B cell (primary cell): Measurements from ENCODE around the gene NAA35. TPM values are rescaled to one million over a fixed set of nuclear protein-coding genes. Genes with fewer than 3 reads are reported as not detected.

ENCODE experiments used
- ATAC-seq: fragments of 200-7000 bp; cut with Tn5 transposase; one replicate; pipeline ENCODE4 v1.10.0; 2021; ENCODE audit warnings: low read depth, mild to moderate bottlenecking, moderate number of reproducible peaks, moderate library complexity
- CTCF ChIA-PET: fragments of 350-600 bp; sonication (Branson Sonifier 250); formaldehyde crosslinking; loops from one replicate; lab custom pipeline; 2021; ENCODE audit warnings: antibody characterized with exemption, inconsistent platforms; lab: Charles Lee
- POLR2A ChIA-PET: fragments of 350-600 bp; sonication (Branson Sonifier 250); formaldehyde crosslinking; loops from one replicate; lab custom pipeline; 2021; ENCODE audit warnings: antibody characterized with exemption; lab: Charles Lee
- DNase-seq: peaks from one replicate; pipeline ENCODE4 v3.0.0; 2013
- H2AFZ ChIP-seq: 2 replicates; pipeline ENCODE4 v1.6.1; 2012; ENCODE audit warnings: mild to moderate bottlenecking, low read depth, low read length; ENCODE audit not compliant: insufficient read depth, poor library complexity, severe bottlenecking
- H3K27ac ChIP-seq, 2 donors: 1 replicate in 1 of 2; 2 replicates in 1 of 2; pipeline ENCODE4 v1.5.1; 2012 to 2013; ENCODE audit warnings: low read length in 2 of 2, mild to moderate bottlenecking in 2 of 2, moderate library complexity in 1 of 2
- H3K27me3 ChIP-seq, 4 experiments: fragments of 200-600 bp in 1 of 4; sonication (generic) in 1 of 4; replicated peaks in 1 of 4; 1 replicate in 2 of 4; 2 replicates in 2 of 4; pipeline versions ENCODE4 v1.6.1 to v1.7.0; 2013 to 2016; ENCODE audit warnings: low read length in 3 of 4, mild to moderate bottlenecking in 2 of 4, mixed read lengths in 1 of 4, moderate library complexity in 1 of 4; ENCODE audit not compliant: insufficient read depth in 4 of 4, control insufficient read depth in 3 of 4; ENCODE audit errors: control extremely low read depth in 1 of 4
- H3K36me3 ChIP-seq, 2 experiments: replicated peaks in 1 of 2; 1 replicate in 1 of 2; 2 replicates in 1 of 2; pipeline versions ENCODE4 v1.6.1 to v1.7.1; 2013; ENCODE audit warnings: low read length in 1 of 2; ENCODE audit not compliant: insufficient read depth in 2 of 2, control insufficient read depth in 1 of 2; ENCODE audit errors: control extremely low read depth in 1 of 2, extremely low read depth in 1 of 2
- H3K4me1 ChIP-seq, 2 donors: fragments of 200-600 bp in 1 of 2; sonication (generic) in 1 of 2; 1 replicate in 1 of 2; 2 replicates in 1 of 2; pipeline versions ENCODE4 v1.5.1 to v1.6.1; 2013 to 2017; ENCODE audit warnings: low read length in 2 of 2; ENCODE audit not compliant: control insufficient read depth in 2 of 2, insufficient read depth in 2 of 2
- H3K4me2 ChIP-seq: replicated peaks from 2 replicates; pipeline ENCODE3; 2012; ENCODE audit warnings: mild to moderate bottlenecking, low read depth, low read length; ENCODE audit not compliant: poor library complexity, severe bottlenecking
- H3K4me3 ChIP-seq, 5 experiments: fragments of 200-600 bp in 1 of 5; sonication (generic) in 1 of 5; 1 replicate in 3 of 5; 2 replicates in 2 of 5; pipeline versions ENCODE4 v1.5.1 to v1.7.0; 2011 to 2016; ENCODE audit warnings: low read length in 4 of 5, mild to moderate bottlenecking in 4 of 5, low read depth in 2 of 5, control low read depth in 1 of 5, moderate library complexity in 1 of 5; ENCODE audit not compliant: insufficient read depth in 1 of 5; ENCODE audit errors: control extremely low read depth in 1 of 5, extremely low read depth in 1 of 5
- H3K79me2 ChIP-seq: fragments of 200-600 bp; sonication (generic); one replicate; pipeline ENCODE4 v1.6.0; 2016; ENCODE audit warnings: low read length; ENCODE audit not compliant: control insufficient read depth, insufficient read depth
- H3K9ac ChIP-seq: fragments of 200-600 bp; sonication (generic); 2 replicates; pipeline ENCODE4 v1.6.1; 2017; ENCODE audit warnings: mild to moderate bottlenecking, low read length, moderate library complexity
- H3K9me3 ChIP-seq, 3 donors: one replicate each; pipeline versions ENCODE4 v1.6.1 to v1.7.1; 2013; ENCODE audit warnings: low read length in 2 of 3; ENCODE audit not compliant: control insufficient read depth in 2 of 3, insufficient read depth in 1 of 3; ENCODE audit errors: control extremely low read depth in 1 of 3
- H4K20me1 ChIP-seq: 2 replicates; pipeline ENCODE4 v1.6.0; 2012; ENCODE audit warnings: mild to moderate bottlenecking, low read length; ENCODE audit not compliant: insufficient read depth, control insufficient read depth, poor library complexity, severe bottlenecking
- H3K27ac Mint-ChIP-seq: one replicate; pipeline ENCODE4 v1.8.0; 2021; ENCODE audit warnings: mixed read lengths
- H3K27me3 Mint-ChIP-seq: one replicate; pipeline ENCODE4 v1.8.0; 2021; ENCODE audit warnings: mixed read lengths
- H3K4me1 Mint-ChIP-seq: one replicate; pipeline ENCODE4 v1.8.0; 2021; ENCODE audit warnings: mixed read lengths
- H3K4me3 Mint-ChIP-seq: one replicate; pipeline ENCODE4 v1.8.0; 2021; ENCODE audit warnings: mixed read lengths
- H3K9me3 Mint-ChIP-seq: one replicate; pipeline ENCODE4 v1.8.0; 2022; ENCODE audit warnings: mixed read lengths; ENCODE audit not compliant: insufficient read depth
- CTCF ChIP-seq: fragments of 200-600 bp; IDR thresholded peaks from one replicate; pipeline ENCODE4 v1.8.0; 2022; ENCODE audit warnings: antibody characterized with exemption, mild to moderate bottlenecking
- EZH2 ChIP-seq: IDR thresholded peaks from 2 replicates; pipeline ENCODE4 v1.6.1; 2012; ENCODE audit warnings: borderline replicate concordance, low read depth, mild to moderate bottlenecking, moderate library complexity, low read length; ENCODE audit not compliant: insufficient read depth, poor library complexity, severe bottlenecking
- WGBS: methylation state at CpG from one replicate; pipeline ENCODE4 v1.1.5; 2013; ENCODE audit warnings: missing lambda C conversion rate; ENCODE audit not compliant: insufficient coverage; 5-methylcytosine and 5-hydroxymethylcytosine counted together
- intact Hi-C: fragments of 100-400 bp; cut with micrococcal nuclease; formaldehyde crosslinking; loops from one replicate; pipeline ENCODE4 v1.10.0; 2022
- polyA plus RNA-seq: library from polyadenylated mRNA; depleted of rRNA; stranded (reverse); fragments of >200 nt; gene quantifications from 2 replicates; pipeline ENCODE4 v1.2.3, GENCODE V29; 2012
- total RNA-seq, 2 donors: library from RNA; stranded (reverse); fragments of 120-200 nt in 1 of 2; gene quantifications; 1 replicate in 1 of 2; 2 replicates in 1 of 2; pipeline versions ENCODE4 v1.2.3 to v1.2.4, GENCODE V29; 2013 to 2022

Gene NAA35
- total and polyA plus RNA-seq, 2 donors (not counting 1 experiment from before 2014, with no cell fraction given), result 4.5 to 26.2 TPM

GRCh38 chr9:86045654-86046053 lies 104.7 kb downstream of the NAA35 start:
- TF ChIP-seq EZH2, result no peak
- no peak for TF ChIP-seq CTCF
- Histone ChIP-seq H3K36me3 (no peaks in the 10 kb centered on the region), H3K27me3 (no peaks in the 10 kb centered on the region), H3K27ac (no peak overlapping the region), H3K9ac (no peak overlapping the region), H4K20me1 (no peaks in the 10 kb centered on the region), H2AFZ (no peak overlapping the region), H3K9me3 (peaks cover 0 to 6% (median 0%) of the 10 kb centered on the region in 3 donors), H3K4me3 (no peak overlapping the region), H3K79me2 (no peaks in the 10 kb centered on the region), H3K4me2 (no peak overlapping the region), H3K4me1 (no peaks in the 10 kb centered on the region)
- no peak for ATAC-seq
- ChIA-PET POLR2A (no interaction called here), CTCF (interaction anchor here (0.6 kb wide), 1 partner anchor 238 kb away, joined by 4 read pairs; no protein-coding TSS in a partner anchor)
- WGBS, result no CpG with 5 or more reads among the region's 6 CpGs
- Mint-ChIP-seq H3K9me3 (peaks cover 2% of the 10 kb centered on the region), H3K4me1 (no peaks in the 10 kb centered on the region), H3K27me3 (no peaks in the 10 kb centered on the region), H3K27ac (no peak overlapping the region), H3K4me3 (no peak overlapping the region)
- DNase-seq, result no peak
- intact Hi-C loops, result no loop called here

DNA sequence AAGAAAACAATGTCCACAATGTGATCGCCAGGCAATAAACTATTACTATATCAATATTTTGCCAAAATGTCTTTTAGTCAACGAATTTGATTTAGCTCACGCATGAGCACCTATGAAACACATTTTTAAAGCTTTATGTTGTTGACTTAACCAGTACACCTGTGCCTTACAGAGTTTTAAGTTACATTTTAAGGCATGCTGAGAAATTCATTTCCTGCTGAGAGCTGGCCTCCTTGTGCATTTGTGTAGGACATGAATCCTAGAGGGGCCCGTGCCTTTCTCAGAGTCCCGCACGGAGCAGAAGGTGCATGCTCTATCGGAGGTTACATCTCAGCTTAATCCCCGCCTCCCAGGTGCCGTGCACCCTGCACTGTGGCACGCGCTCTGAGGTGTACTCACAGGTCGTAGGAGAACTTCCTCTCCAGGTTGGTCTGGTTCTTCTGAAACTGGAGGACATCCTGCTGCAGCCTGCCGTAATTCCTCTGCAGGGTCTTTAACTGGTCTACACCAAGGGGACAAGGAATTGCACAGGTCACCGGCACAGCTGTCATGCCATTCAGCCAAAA lies 105.2 kb downstream of the NAA35 start:
- POLR2A ChIA-PET, result no interaction called here
- no peaks in the 10 kb centered on the region for H3K27me3 Mint-ChIP-seq
- no peaks in the 10 kb centered on the region for H3K4me1 ChIP-seq
- no peaks in the 10 kb centered on the region for H3K4me1 Mint-ChIP-seq
- no peak overlapping the region for H3K4me3 Mint-ChIP-seq
- H3K4me3 ChIP-seq, result no peak overlapping the region
- H3K79me2 ChIP-seq, result no peaks in the 10 kb centered on the region
- no peaks in the 10 kb centered on the region for H3K36me3 ChIP-seq
- ATAC-seq, result no peak
- intact Hi-C loops, result no loop called here
- no peak overlapping the region for H3K9ac ChIP-seq
- H3K27ac Mint-ChIP-seq, result no peak overlapping the region
- no peak overlapping the region for H2AFZ ChIP-seq
- H3K9me3 ChIP-seq, result peaks cover 0 to 6% (median 0%) of the 10 kb centered on the region in 3 donors
- no peaks in the 10 kb centered on the region for H4K20me1 ChIP-seq
- no peak for DNase-seq
- peaks cover 2% of the 10 kb centered on the region for H3K9me3 Mint-ChIP-seq
- CTCF ChIA-PET, result interaction anchor here (0.6 kb wide), 1 partner anchor 238 kb away, joined by 4 read pairs; no protein-coding TSS in a partner anchor
- H3K27me3 ChIP-seq, result no peaks in the 10 kb centered on the region
- WGBS, result 92% methylated on average over 9 of the region's 14 CpGs
- no peak overlapping the region for H3K27ac ChIP-seq
- TF ChIP-seq CTCF (no peak), EZH2 (no peak)
- no peak overlapping the region for H3K4me2 ChIP-seq
